Neutrophil (primary cell): ENCODE data around the gene CDK15.
"Not testable (repeated sequence)": the region's sequence is repeated elsewhere in the genome, so short reads cannot be mapped to it uniquely, and the experiment has no call there.

ENCODE experiments used
- H3K27ac ChIP-seq: fragments of 200-600 bp; sonication (generic); 2 replicates; pipeline ENCODE4 v1.5.1; 2016; ENCODE audit warnings: mild to moderate bottlenecking, moderate library complexity
- H3K27me3 ChIP-seq: fragments of 200-600 bp; sonication (generic); 2 replicates; pipeline ENCODE4 v1.6.0; 2016; ENCODE audit warnings: mild to moderate bottlenecking
- H3K36me3 ChIP-seq: fragments of 200-600 bp; sonication (generic); 2 replicates; pipeline ENCODE4 v1.5.1; 2017
- H3K4me1 ChIP-seq, 2 experiments: fragments of 200-600 bp in 1 of 2; sonication (generic) in 1 of 2; 1 replicate in 1 of 2; 2 replicates in 1 of 2; pipeline versions ENCODE4 v1.5.1 to v1.6.1; 2013 to 2016; ENCODE audit warnings: low read depth in 1 of 2, low read length in 1 of 2, mild to moderate bottlenecking in 1 of 2, moderate library complexity in 1 of 2; ENCODE audit not compliant: control insufficient read depth in 1 of 2, insufficient read depth in 1 of 2
- H3K4me3 ChIP-seq, 2 experiments: fragments of 200-600 bp in 1 of 2; sonication (generic) in 1 of 2; 1 replicate in 1 of 2; 2 replicates in 1 of 2; pipeline ENCODE4 v1.5.1; 2013 to 2016; ENCODE audit warnings: low read depth in 1 of 2, low read length in 1 of 2, mild to moderate bottlenecking in 1 of 2, moderate library complexity in 1 of 2
- H3K9me3 ChIP-seq: fragments of 200-600 bp; sonication (generic); 2 replicates; pipeline ENCODE4 v1.5.1; 2016
- CTCF ChIP-seq: fragments of 200-600 bp; sonication (generic); IDR thresholded peaks from 2 replicates; pipeline ENCODE4 v1.5.1; 2016; ENCODE audit warnings: antibody characterized with exemption

Gene CDK15

GRCh38 chr2:201842131-201842860, 36.0 kb downstream of the CDK15 start:
- Histone ChIP-seq H3K4me3 (no peak overlapping the region), H3K27ac (no peak overlapping the region), H3K4me1 (no peaks in the 10 kb centered on the region), H3K36me3 (no peaks in the 10 kb centered on the region), H3K27me3 (no peaks in the 10 kb centered on the region), H3K9me3 (no peaks in the 10 kb centered on the region)
- TF ChIP-seq CTCF = no peak

- H3K36me3 ChIP-seq, H3K27me3 ChIP-seq, H3K4me3 ChIP-seq, H3K4me1 ChIP-seq, H3K9me3 ChIP-seq, H3K27ac ChIP-seq: not testable (repeated sequence)
Measured at GRCh38 chr2:201844922-201845321, 38.6 kb downstream of the CDK15 start.

- Histone ChIP-seq H3K4me3 (no peak overlapping the region), H3K4me1 (no peaks in the 10 kb centered on the region), H3K27me3 (no peaks in the 10 kb centered on the region), H3K36me3 (no peaks in the 10 kb centered on the region), H3K9me3 (no peaks in the 10 kb centered on the region), H3K27ac (no peak overlapping the region)
- TF ChIP-seq CTCF = no peak
Measured at GRCh38 chr2:201847481-201847880, 41.1 kb downstream of the CDK15 start.

GRCh38 chr2:201852462-201852861, 46.1 kb downstream of the CDK15 start:
- H3K36me3 ChIP-seq = no peaks in the 10 kb centered on the region
- no peak for TF ChIP-seq CTCF
- H3K27ac ChIP-seq = no peak overlapping the region
- no peaks in the 10 kb centered on the region for H3K9me3 ChIP-seq
- H3K4me3 ChIP-seq = no peak overlapping the region
- H3K4me1 ChIP-seq = no peaks in the 10 kb centered on the region
- peaks cover 11% of the 10 kb centered on the region for H3K27me3 ChIP-seq

GRCh38 chr2:201852878-201853415, 46.6 kb downstream of the CDK15 start:
- no peak for TF ChIP-seq CTCF
- H3K36me3 ChIP-seq = no peaks in the 10 kb centered on the region
- no peak overlapping the region for H3K4me3 ChIP-seq
- no peak overlapping the region for H3K27ac ChIP-seq
- peaks cover 16% of the 10 kb centered on the region for H3K27me3 ChIP-seq
- no peaks in the 10 kb centered on the region for H3K4me1 ChIP-seq
- no peaks in the 10 kb centered on the region for H3K9me3 ChIP-seq

- H3K4me3 ChIP-seq = no peak overlapping the region
Measured at GRCh38 chr2:201854221-201854801, 48.0 kb downstream of the CDK15 start.

More at GRCh38 chr2:201854221-201854801, 48.0 kb downstream of the CDK15 start:
- Histone ChIP-seq H3K27ac (no peak overlapping the region), H3K27me3 (peaks cover 29% of the 10 kb centered on the region), H3K9me3 (no peaks in the 10 kb centered on the region), H3K36me3 (no peaks in the 10 kb centered on the region), H3K4me1 (no peaks in the 10 kb centered on the region)
- TF ChIP-seq CTCF = no peak
